Measurements from ENCODE around the gene ZFAND3.

Gene ZFAND3

DNA sequence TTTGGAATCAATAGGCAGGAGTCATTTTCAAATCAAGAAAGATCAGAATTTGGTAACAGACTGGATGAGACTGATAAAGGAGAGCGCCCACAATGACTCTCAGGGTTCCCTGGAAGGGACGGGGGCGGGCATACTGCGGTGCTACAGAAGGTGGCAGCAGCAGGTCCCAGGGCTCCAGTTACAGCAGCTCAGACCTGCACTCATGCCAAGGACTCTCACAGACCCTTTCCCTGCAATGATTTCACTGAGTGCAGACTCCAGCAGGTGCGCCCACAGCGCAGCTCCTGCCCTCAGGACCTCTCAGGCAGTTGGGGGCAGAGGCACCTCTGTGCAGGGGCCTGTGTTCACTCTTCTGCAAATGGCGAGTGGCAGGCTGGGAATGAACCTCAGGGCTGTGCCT, 359.8 kb downstream of the ZFAND3 start:
- Histone ChIP-seq H3K14ac (ENCODE audit: low read length in 2 of 2) (peak overlapping the region in 1 of 2 experiments; percentile 35), H2BK120ac (ENCODE audit: low read depth, low read length) (no peak overlapping the region), H3K23ac (ENCODE audit: low read length in 2 of 2) (no peak overlapping the region), H3K9me3 (ENCODE audit: control insufficient read depth, low read length) (no peaks in the 10 kb centered on the region), H3K4ac (ENCODE audit: low read depth in 1 of 2, low read length in 2 of 2) (no peak overlapping the region), H3K18ac (ENCODE audit: low read depth in 1 of 2, low read length in 2 of 2) (no peak overlapping the region), H3K36me3 (ENCODE audit: control insufficient read depth in 1 of 2, insufficient read depth in 2 of 2, low read depth in 1 of 2, low read length in 2 of 2) (peaks cover under 1 to 16% of the 10 kb centered on the region in 2 experiments), H4K91ac (ENCODE audit: low read length) (no peak overlapping the region), H3K27me3 (ENCODE audit: control insufficient read depth in 1 of 2, insufficient read depth in 1 of 2, low read length in 2 of 2) (no peaks in the 10 kb centered on the region), H2AK5ac (ENCODE audit: low read length, severe bottlenecking) (no peak overlapping the region), H4K8ac (ENCODE audit: low read length) (no peak overlapping the region), H2BK5ac (ENCODE audit: low read depth, low read length, poor library complexity, severe bottlenecking) (no peak overlapping the region), H2AFZ (ENCODE audit: low read depth, low read length) (no peak overlapping the region), H3K4me2 (ENCODE audit: low read length, poor library complexity, severe bottlenecking) (no peak overlapping the region), H3K79me1 (replicated peaks; ENCODE audit: low read length, poor library complexity, severe bottlenecking) (no peaks in the 10 kb centered on the region), H3K9ac (ENCODE audit: low read length) (no peak overlapping the region), H3K27ac (ENCODE audit: low read length, poor library complexity, severe bottlenecking) (no peak overlapping the region), H3K4me3 (ENCODE audit: insufficient read depth in 1 of 2, low read depth in 1 of 2, low read length in 2 of 2) (no peak overlapping the region), H2BK15ac (ENCODE audit: low read depth, poor library complexity, severe bottlenecking) (no peak overlapping the region), H2BK12ac (ENCODE audit: low read length in 2 of 2) (no peak overlapping the region), H3K4me1 (ENCODE audit: control insufficient read depth, insufficient read depth, low read depth, low read length) (no peaks in the 10 kb centered on the region)
- WGBS: 98% methylated on average over 7 of the region's 7 CpGs
- DNase-seq: no peak

DNA sequence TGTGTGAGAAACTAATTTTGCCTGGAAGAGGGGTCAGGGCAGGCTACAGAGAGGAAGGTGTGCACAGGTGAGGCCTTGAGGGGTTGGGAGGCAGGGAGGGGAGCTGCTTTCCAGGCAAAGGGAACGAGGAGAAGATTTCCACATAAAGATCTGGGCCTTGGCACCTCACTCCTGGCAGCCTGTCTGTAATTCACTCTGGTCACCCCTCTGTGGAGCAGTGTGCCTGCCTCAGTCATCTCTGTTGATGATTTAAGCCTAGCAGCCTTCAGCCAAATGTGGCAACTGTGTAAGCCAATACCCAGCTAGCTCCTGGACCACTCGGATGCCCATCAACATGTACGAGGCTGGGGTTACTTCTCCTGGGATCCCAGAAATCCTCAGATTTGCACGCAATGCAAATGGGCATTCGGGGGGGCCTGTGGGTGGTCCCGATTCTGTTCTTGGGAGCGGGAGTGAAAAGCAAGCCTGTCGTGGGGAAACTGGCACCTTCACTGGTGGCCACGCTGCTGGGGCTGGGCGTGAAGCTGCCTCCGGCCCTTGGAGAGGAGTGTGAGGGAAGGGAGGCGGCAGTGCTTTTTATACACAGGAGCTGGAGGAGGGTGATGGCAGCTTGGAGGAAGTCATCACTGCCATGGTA, 360.4 kb downstream of the ZFAND3 start:
- WGBS: 90% methylated on average over 11 of the region's 12 CpGs
- Histone ChIP-seq H2AFZ (ENCODE audit: low read depth, low read length) (no peak overlapping the region), H3K79me1 (replicated peaks; ENCODE audit: low read length, poor library complexity, severe bottlenecking) (no peaks in the 10 kb centered on the region)

DNA sequence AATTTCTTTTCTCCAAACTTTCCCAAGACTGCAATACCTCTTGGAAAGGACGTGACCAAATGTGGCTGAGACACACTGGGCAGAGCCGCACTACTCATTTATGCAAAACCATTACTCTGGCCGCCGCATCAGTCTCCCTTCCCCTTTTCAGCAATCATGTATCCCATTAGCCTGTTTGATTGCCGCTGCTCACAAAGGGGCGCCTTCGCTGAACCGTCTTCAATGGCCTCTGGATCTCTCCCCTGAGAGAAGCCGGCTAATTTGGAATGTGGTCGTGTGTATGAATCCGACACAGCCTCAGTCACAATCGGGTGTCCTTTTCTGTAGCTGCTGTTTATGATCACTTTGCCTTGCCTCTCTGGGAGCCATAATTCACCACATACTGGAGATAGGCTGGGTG, 361.1 kb downstream of the ZFAND3 start:
- H4K8ac ChIP-seq (ENCODE audit: low read length): no peak overlapping the region
- H2BK15ac ChIP-seq (ENCODE audit: low read depth, poor library complexity, severe bottlenecking): no peak overlapping the region
- no peaks in the 10 kb centered on the region for H3K27me3 ChIP-seq (ENCODE audit: control insufficient read depth in 1 of 2, insufficient read depth in 1 of 2, low read length in 2 of 2)
- no peak overlapping the region for H2AFZ ChIP-seq (ENCODE audit: low read depth, low read length)
- peaks cover 4 to 10% of the 10 kb centered on the region in 2 experiments for H3K36me3 ChIP-seq (ENCODE audit: control insufficient read depth in 1 of 2, insufficient read depth in 2 of 2, low read depth in 1 of 2, low read length in 2 of 2)
- H2BK5ac ChIP-seq (ENCODE audit: low read depth, low read length, poor library complexity, severe bottlenecking): no peak overlapping the region
- H3K9ac ChIP-seq (ENCODE audit: low read length): no peak overlapping the region
- no peak for DNase-seq
- 92% methylated on average over 12 of the region's 12 CpGs for WGBS
- H3K18ac ChIP-seq (ENCODE audit: low read depth in 1 of 2, low read length in 2 of 2): no peak overlapping the region
- H3K4ac ChIP-seq (ENCODE audit: low read depth in 1 of 2, low read length in 2 of 2): no peak overlapping the region
- no peaks in the 10 kb centered on the region for H3K4me1 ChIP-seq (ENCODE audit: control insufficient read depth, insufficient read depth, low read depth, low read length)
- no peak overlapping the region for H3K27ac ChIP-seq (ENCODE audit: low read length, poor library complexity, severe bottlenecking)
- H3K9me3 ChIP-seq (ENCODE audit: control insufficient read depth, low read length): no peaks in the 10 kb centered on the region
- H2AK5ac ChIP-seq (ENCODE audit: low read length, severe bottlenecking): no peak overlapping the region
- H3K23ac ChIP-seq (ENCODE audit: low read length in 2 of 2): no peak overlapping the region
- no peak overlapping the region for H3K4me3 ChIP-seq (ENCODE audit: insufficient read depth in 1 of 2, low read depth in 1 of 2, low read length in 2 of 2)
- H2BK12ac ChIP-seq (ENCODE audit: low read length in 2 of 2): no peak overlapping the region
- no peak overlapping the region for H3K4me2 ChIP-seq (ENCODE audit: low read length, poor library complexity, severe bottlenecking)
- H2BK120ac ChIP-seq (ENCODE audit: low read depth, low read length): no peak overlapping the region
- no peaks in the 10 kb centered on the region for H3K79me1 ChIP-seq (replicated peaks; ENCODE audit: low read length, poor library complexity, severe bottlenecking)
- H3K14ac ChIP-seq (ENCODE audit: low read length in 2 of 2): no peak overlapping the region
- H4K91ac ChIP-seq (ENCODE audit: low read length): peak overlapping the region; percentile 37

More for the DNA sequence above, 360.4 kb downstream of the ZFAND3 start:
- Histone ChIP-seq H3K4me1 (ENCODE audit: control insufficient read depth, insufficient read depth, low read depth, low read length) (no peaks in the 10 kb centered on the region), H3K14ac (ENCODE audit: low read length in 2 of 2) (no peak overlapping the region), H3K27me3 (ENCODE audit: control insufficient read depth in 1 of 2, insufficient read depth in 1 of 2, low read length in 2 of 2) (no peaks in the 10 kb centered on the region), H2BK12ac (ENCODE audit: low read length in 2 of 2) (no peak overlapping the region), H3K36me3 (ENCODE audit: control insufficient read depth in 1 of 2, insufficient read depth in 2 of 2, low read depth in 1 of 2, low read length in 2 of 2) (peaks cover 0 to 14% of the 10 kb centered on the region in 2 experiments), H4K8ac (ENCODE audit: low read length) (no peak overlapping the region), H2BK120ac (ENCODE audit: low read depth, low read length) (no peak overlapping the region), H3K18ac (ENCODE audit: low read depth in 1 of 2, low read length in 2 of 2) (no peak overlapping the region), H3K9ac (ENCODE audit: low read length) (no peak overlapping the region), H2AK5ac (ENCODE audit: low read length, severe bottlenecking) (no peak overlapping the region), H4K91ac (ENCODE audit: low read length) (no peak overlapping the region), H3K27ac (ENCODE audit: low read length, poor library complexity, severe bottlenecking) (no peak overlapping the region), H3K4me2 (ENCODE audit: low read length, poor library complexity, severe bottlenecking) (no peak overlapping the region), H3K4me3 (ENCODE audit: insufficient read depth in 1 of 2, low read depth in 1 of 2, low read length in 2 of 2) (no peak overlapping the region), H3K4ac (ENCODE audit: low read depth in 1 of 2, low read length in 2 of 2) (no peak overlapping the region), H3K9me3 (ENCODE audit: control insufficient read depth, low read length) (no peaks in the 10 kb centered on the region), H2BK5ac (ENCODE audit: low read depth, low read length, poor library complexity, severe bottlenecking) (no peak overlapping the region), H3K23ac (ENCODE audit: low read length in 2 of 2) (no peak overlapping the region), H2BK15ac (ENCODE audit: low read depth, poor library complexity, severe bottlenecking) (no peak overlapping the region)
- no peak for DNase-seq

DNA sequence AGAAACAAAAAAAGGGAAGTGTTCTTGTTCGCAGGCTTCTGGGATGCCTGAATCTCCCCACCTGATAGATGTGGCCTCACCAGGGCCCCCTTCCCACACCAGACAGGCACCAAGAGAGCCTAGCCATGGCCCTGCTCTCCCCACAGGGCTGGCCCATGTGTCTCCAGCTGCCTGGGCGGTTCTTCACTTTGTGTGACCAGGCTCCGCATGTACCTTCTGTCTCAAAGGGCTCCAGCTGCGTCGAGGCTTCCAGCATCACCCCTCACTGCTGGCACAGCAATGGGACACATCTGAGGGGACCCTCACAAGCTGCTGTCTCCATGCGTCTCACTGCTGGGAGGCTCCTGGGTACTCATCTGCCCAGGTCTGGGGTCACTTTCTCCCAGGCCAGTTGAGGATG, 362.9 kb downstream of the ZFAND3 start:
- no peak overlapping the region for H2AK5ac ChIP-seq (ENCODE audit: low read length, severe bottlenecking)
- no peak overlapping the region for H2BK15ac ChIP-seq (ENCODE audit: low read depth, poor library complexity, severe bottlenecking)
- H3K36me3 ChIP-seq (ENCODE audit: control insufficient read depth in 1 of 2, insufficient read depth in 2 of 2, low read depth in 1 of 2, low read length in 2 of 2): peaks cover 6 to 8% of the 10 kb centered on the region in 2 experiments
- H4K8ac ChIP-seq (ENCODE audit: low read length): no peak overlapping the region
- H2BK5ac ChIP-seq (ENCODE audit: low read depth, low read length, poor library complexity, severe bottlenecking): no peak overlapping the region
- H2BK120ac ChIP-seq (ENCODE audit: low read depth, low read length): no peak overlapping the region
- H3K23ac ChIP-seq (ENCODE audit: low read length in 2 of 2): no peak overlapping the region
- H2AFZ ChIP-seq (ENCODE audit: low read depth, low read length): no peak overlapping the region
- 97% methylated on average over 6 of the region's 6 CpGs for WGBS
- no peak overlapping the region for H3K9ac ChIP-seq (ENCODE audit: low read length)
- H3K4me3 ChIP-seq (ENCODE audit: insufficient read depth in 1 of 2, low read depth in 1 of 2, low read length in 2 of 2): no peak overlapping the region
- no peaks in the 10 kb centered on the region for H3K79me1 ChIP-seq (replicated peaks; ENCODE audit: low read length, poor library complexity, severe bottlenecking)
- no peak overlapping the region for H3K18ac ChIP-seq (ENCODE audit: low read depth in 1 of 2, low read length in 2 of 2)
- H3K9me3 ChIP-seq (ENCODE audit: control insufficient read depth, low read length): no peaks in the 10 kb centered on the region
- H3K27ac ChIP-seq (ENCODE audit: low read length, poor library complexity, severe bottlenecking): no peak overlapping the region
- no peaks in the 10 kb centered on the region for H3K27me3 ChIP-seq (ENCODE audit: control insufficient read depth in 1 of 2, insufficient read depth in 1 of 2, low read length in 2 of 2)
- H2BK12ac ChIP-seq (ENCODE audit: low read length in 2 of 2): no peak overlapping the region
- DNase-seq: no peak
- no peak overlapping the region for H3K14ac ChIP-seq (ENCODE audit: low read length in 2 of 2)
- no peak overlapping the region for H3K4ac ChIP-seq (ENCODE audit: low read depth in 1 of 2, low read length in 2 of 2)
- H3K4me2 ChIP-seq (ENCODE audit: low read length, poor library complexity, severe bottlenecking): no peak overlapping the region
- H4K91ac ChIP-seq (ENCODE audit: low read length): no peak overlapping the region
- no peaks in the 10 kb centered on the region for H3K4me1 ChIP-seq (ENCODE audit: control insufficient read depth, insufficient read depth, low read depth, low read length)
